PC-3 (cell line): Measurements from ENCODE around the gene AAR2.

ENCODE experiments used
- EZH2 ChIP-seq: fragments of 300-600 bp; sonication (generic); IDR thresholded peaks from one replicate; pipeline ENCODE4 v1.6.1; 2017; ENCODE audit warnings: antibody characterized with exemption, mild to moderate bottlenecking, low read length; ENCODE audit not compliant: unreplicated experiment
- TF ChIP-seq, protein P1 (sequence below): fragments of 300-600 bp; sonication (generic); conservative IDR thresholded peaks from 2 replicates; pipeline ENCODE4 v1.5.1; 2017; ENCODE audit warnings: antibody characterized with exemption, low read depth, mild to moderate bottlenecking, low read length

DNA sequence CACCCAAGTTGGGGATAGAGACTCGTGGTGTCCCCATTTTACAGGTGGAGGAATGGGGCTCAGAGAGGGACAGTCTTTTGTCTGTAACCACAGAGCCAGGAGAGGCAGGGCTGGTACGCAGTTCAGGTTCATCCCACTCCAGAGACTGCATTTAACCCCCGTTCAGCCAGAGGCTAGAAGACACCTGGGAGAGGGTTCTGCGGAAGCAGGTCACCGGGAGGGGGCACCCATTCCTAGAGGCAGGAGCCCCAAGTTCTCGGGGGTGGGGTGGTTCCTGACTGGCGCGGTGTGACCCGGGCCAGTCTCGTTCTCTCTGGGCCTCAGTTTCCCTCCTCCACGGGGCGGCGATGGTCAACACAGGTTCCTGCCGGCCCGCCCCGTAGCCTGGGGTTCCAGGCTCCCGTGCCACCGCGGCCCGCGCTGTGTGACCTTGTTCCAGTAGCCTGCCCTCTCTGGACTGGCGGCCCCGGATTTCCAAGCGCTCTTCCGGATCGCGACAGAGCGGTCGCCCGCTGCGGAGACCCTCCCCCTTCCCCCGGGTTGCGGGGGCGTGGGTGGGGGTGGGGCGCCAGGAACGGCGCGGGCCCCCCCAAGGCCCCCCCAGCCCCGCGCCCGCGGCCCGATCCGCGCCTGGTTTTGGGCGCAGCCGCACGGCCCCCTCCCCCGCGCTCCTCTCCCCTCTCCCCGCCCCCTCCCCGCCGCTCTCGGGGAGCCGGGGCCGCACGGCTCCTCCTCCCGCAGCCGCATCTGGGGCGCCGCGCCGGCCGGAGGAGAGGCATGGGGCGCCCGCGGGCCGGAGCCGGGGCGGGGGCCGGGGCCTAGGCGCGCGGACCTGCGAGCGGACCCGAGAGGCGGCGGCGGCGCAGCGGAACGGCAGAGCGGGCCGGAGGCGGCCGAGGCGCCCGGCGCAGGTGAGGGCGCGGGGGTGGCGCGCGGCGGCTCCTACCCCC, 69.6 kb downstream of the AAR2 start, which contains the start of gene DLGAP4:
- TF ChIP-seq EZH2, result no peak
- TF ChIP-seq, protein P1, sequence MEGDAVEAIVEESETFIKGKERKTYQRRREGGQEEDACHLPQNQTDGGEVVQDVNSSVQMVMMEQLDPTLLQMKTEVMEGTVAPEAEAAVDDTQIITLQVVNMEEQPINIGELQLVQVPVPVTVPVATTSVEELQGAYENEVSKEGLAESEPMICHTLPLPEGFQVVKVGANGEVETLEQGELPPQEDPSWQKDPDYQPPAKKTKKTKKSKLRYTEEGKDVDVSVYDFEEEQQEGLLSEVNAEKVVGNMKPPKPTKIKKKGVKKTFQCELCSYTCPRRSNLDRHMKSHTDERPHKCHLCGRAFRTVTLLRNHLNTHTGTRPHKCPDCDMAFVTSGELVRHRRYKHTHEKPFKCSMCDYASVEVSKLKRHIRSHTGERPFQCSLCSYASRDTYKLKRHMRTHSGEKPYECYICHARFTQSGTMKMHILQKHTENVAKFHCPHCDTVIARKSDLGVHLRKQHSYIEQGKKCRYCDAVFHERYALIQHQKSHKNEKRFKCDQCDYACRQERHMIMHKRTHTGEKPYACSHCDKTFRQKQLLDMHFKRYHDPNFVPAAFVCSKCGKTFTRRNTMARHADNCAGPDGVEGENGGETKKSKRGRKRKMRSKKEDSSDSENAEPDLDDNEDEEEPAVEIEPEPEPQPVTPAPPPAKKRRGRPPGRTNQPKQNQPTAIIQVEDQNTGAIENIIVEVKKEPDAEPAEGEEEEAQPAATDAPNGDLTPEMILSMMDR, result no peak
